OCI-LY7 (cell line): Measurements from ENCODE around the gene FGD3. TPM values are rescaled to one million over a fixed set of nuclear protein-coding genes. Genes with fewer than 3 reads are reported as not detected.

ENCODE experiments used
- BruUV-seq: library from RNA; stranded (reverse); fragments of 400-500 nt; replicated peaks from 2 replicates; lab custom pipeline; 2021; lab: Mats Ljungman, UMichigan
- CTCF ChIA-PET: fragments of 300-600 bp; sonication (Branson Sonifier 250); formaldehyde crosslinking; loops from one replicate; lab custom pipeline; 2022; ENCODE audit warnings: antibody characterized with exemption; ENCODE audit not compliant: unreplicated experiment; lab: Charles Lee
- POLR2A ChIA-PET: fragments of 300-600 bp; sonication (Branson Sonifier 250); formaldehyde crosslinking; loops from one replicate; lab custom pipeline; 2022; ENCODE audit warnings: antibody characterized with exemption; lab: Charles Lee
- DNase-seq: peaks from one replicate; pipeline ENCODE4 v3.0.0-alpha.2; 2015; ENCODE audit warnings: low spot score
- H2AFZ ChIP-seq: fragments of 200-600 bp; sonication (generic), shearing (Covaris generic); 2 replicates; pipeline ENCODE4 v1.6.1; 2014; ENCODE audit warnings: mild to moderate bottlenecking, antibody characterized with exemption, low read length, moderate library complexity
- H3K27ac ChIP-seq: fragments of 200-600 bp; sonication (generic); 2 replicates; pipeline ENCODE4 v1.5.1; 2014; ENCODE audit warnings: mixed run types, low read depth, mild to moderate bottlenecking, moderate library complexity, low read length, inconsistent platforms; ENCODE audit not compliant: poor library complexity, severe bottlenecking
- H3K36me3 ChIP-seq: fragments of 200-600 bp; sonication (generic); 2 replicates; pipeline ENCODE4 v1.6.1; 2014; ENCODE audit warnings: mild to moderate bottlenecking, antibody characterized with exemption, low read length, moderate library complexity, mixed read lengths; ENCODE audit not compliant: insufficient read depth
- H3K4me1 ChIP-seq: fragments of 200-600 bp; sonication (generic); 2 replicates; pipeline ENCODE4 v1.5.1; 2014; ENCODE audit warnings: mild to moderate bottlenecking, low read length; ENCODE audit not compliant: insufficient read depth, poor library complexity, severe bottlenecking
- H3K4me2 ChIP-seq: fragments of 200-600 bp; sonication (generic); 2 replicates; pipeline ENCODE4 v1.6.1; 2014; ENCODE audit warnings: mild to moderate bottlenecking, low read length
- H3K4me3 ChIP-seq: fragments of 200-600 bp; sonication (generic); 2 replicates; pipeline ENCODE4 v1.5.1; 2014; ENCODE audit warnings: mild to moderate bottlenecking, low read depth, low read length; ENCODE audit not compliant: poor library complexity, severe bottlenecking
- H3K79me2 ChIP-seq: fragments of 200-600 bp; sonication (generic); 2 replicates; pipeline ENCODE4 v1.6.1; 2016; ENCODE audit warnings: low read depth, mild to moderate bottlenecking, low read length, moderate library complexity, mixed read lengths; ENCODE audit not compliant: insufficient read depth
- H3K9me2 ChIP-seq: fragments of 200-600 bp; sonication (generic); 2 replicates; pipeline ENCODE4 v1.6.1; 2016; ENCODE audit warnings: mild to moderate bottlenecking, low read length, mixed read lengths; ENCODE audit not compliant: insufficient read depth
- H3K9me3 ChIP-seq: fragments of 200-600 bp; sonication (generic); 2 replicates; pipeline ENCODE4 v1.6.1; 2014; ENCODE audit warnings: mild to moderate bottlenecking, mixed run types, low read length, mixed read lengths
- H4K20me1 ChIP-seq: fragments of 200-600 bp; sonication (generic); 2 replicates; pipeline ENCODE4 v1.6.1; 2014; ENCODE audit warnings: mild to moderate bottlenecking, antibody characterized with exemption, low read length, moderate library complexity, mixed read lengths; ENCODE audit not compliant: insufficient read depth
- CTCF ChIP-seq: fragments of 200-600 bp; sonication (generic); conservative IDR thresholded peaks from 2 replicates; pipeline ENCODE4 v1.5.1; 2014; ENCODE audit warnings: mild to moderate bottlenecking, antibody characterized with exemption, low read length, moderate library complexity, mixed read lengths
- EZH2phosphoT487 ChIP-seq: fragments of 200-600 bp; sonication (generic); IDR thresholded peaks from 2 replicates; pipeline ENCODE4 v1.6.1; 2018; ENCODE audit warnings: low read depth, borderline replicate concordance, mild to moderate bottlenecking, mixed run types, antibody characterized with exemption, low read length, moderate library complexity, mixed read lengths
- intact Hi-C: fragments of 100-400 bp; cut with micrococcal nuclease; formaldehyde crosslinking; loops from one replicate; pipeline ENCODE4 v1.10.0; 2022; ENCODE audit not compliant: unreplicated experiment
- total RNA-seq, 2 experiments: library from RNA; depleted of rRNA in 1 of 2; stranded (reverse); fragments of >200 nt in 1 of 2; shearing (Covaris generic) in 1 of 2; gene quantifications; 2 replicates each; pipeline ENCODE4 v1.2.3, GENCODE V29; 2014 to 2022

Gene FGD3
- total RNA-seq, 2 experiments from 2014 or later: 22.1 to 22.9 TPM

GRCh38 chr9:92920437-92920836, 26.9 kb upstream of the FGD3 start:
- ChIA-PET POLR2A (interaction anchor here (0.6 to 0.7 kb wide), 2 partner anchors 736 to 937 kb away, joined by 3 read pairs; no protein-coding TSS in a partner anchor), CTCF (interaction anchor here (0.8 kb wide), 1 partner anchor 27 kb away, joined by 3 read pairs; no protein-coding TSS in a partner anchor)

GRCh38 chr9:92931606-92932005, 15.7 kb upstream of the FGD3 start:
- Histone ChIP-seq H3K9me2 (no peaks in the 10 kb centered on the region), H3K9me3 (peaks cover 9% of the 10 kb centered on the region; the same call in 1 of the 2 replicates), H2AFZ (no peak overlapping the region), H3K27ac (no peak overlapping the region), H3K4me3 (no peak overlapping the region), H3K4me1 (no peaks in the 10 kb centered on the region), H3K4me2 (no peak overlapping the region), H3K79me2 (no peaks in the 10 kb centered on the region), H3K36me3 (no peaks in the 10 kb centered on the region), H4K20me1 (no peaks in the 10 kb centered on the region)
- no peak for DNase-seq
- BruUV-seq: no TSS peak
- ChIA-PET CTCF (no interaction called here), POLR2A (no interaction called here)
- TF ChIP-seq EZH2phosphoT487 (no peak), CTCF (no peak)
- intact Hi-C loops: no loop called here

More at GRCh38 chr9:92920437-92920836, 26.9 kb upstream of the FGD3 start:
- Histone ChIP-seq H3K9me3 (no peaks in the 10 kb centered on the region), H4K20me1 (no peaks in the 10 kb centered on the region), H3K4me1 (peaks cover 3% of the 10 kb centered on the region), H3K9me2 (no peaks in the 10 kb centered on the region), H3K79me2 (no peaks in the 10 kb centered on the region), H2AFZ (no peak overlapping the region), H3K36me3 (no peaks in the 10 kb centered on the region), H3K4me3 (no peak overlapping the region), H3K27ac (no peak overlapping the region), H3K4me2 (no peak overlapping the region)
- intact Hi-C loops: no loop called here
- TF ChIP-seq CTCF (no peak), EZH2phosphoT487 (no peak)
- BruUV-seq: no TSS peak
- no peak for DNase-seq

GRCh38 chr9:92934321-92934720, 13.0 kb upstream of the FGD3 start:
- no peaks in the 10 kb centered on the region for H3K9me2 ChIP-seq
- no peaks in the 10 kb centered on the region for H3K4me1 ChIP-seq
- H3K36me3 ChIP-seq: no peaks in the 10 kb centered on the region
- no peak overlapping the region for H3K4me3 ChIP-seq
- no peak overlapping the region for H3K27ac ChIP-seq
- intact Hi-C loops: no loop called here
- no peaks in the 10 kb centered on the region for H3K79me2 ChIP-seq
- no peaks in the 10 kb centered on the region for H4K20me1 ChIP-seq
- H3K9me3 ChIP-seq: peaks cover 9% of the 10 kb centered on the region; the same call in 1 of the 2 replicates
- no peak overlapping the region for H3K4me2 ChIP-seq
- TF ChIP-seq CTCF (no peak), EZH2phosphoT487 (no peak)
- peak overlapping the region; percentile 89 for H2AFZ ChIP-seq
- no TSS peak for BruUV-seq
- ChIA-PET POLR2A (interaction anchor here (0.8 to 0.9 kb wide), 2 partner anchors 22 to 90 kb away, joined by 3 to 5 read pairs; no protein-coding TSS in a partner anchor), CTCF (no interaction called here)
- peak; percentile 33 for DNase-seq
